GM23338 (cell line): ENCODE data around the gene FGF9. TPM values are rescaled to one million over a fixed set of nuclear protein-coding genes. Genes with fewer than 3 reads are reported as not detected.

Source experiments
- ATAC-seq: fragments of 200-7000 bp; cut with Tn5 transposase; 3 replicates; pipeline ENCODE4 v1.9.1; 2020
- DNase-seq: peaks from one replicate; pipeline ENCODE4 v3.0.0-alpha.2; 2015; ENCODE audit warnings: low spot score
- H2AFZ ChIP-seq: fragments of 200-600 bp; sonication (generic); 2 replicates; pipeline ENCODE4 v1.8.0; 2016; ENCODE audit warnings: antibody characterized with exemption, mild to moderate bottlenecking, moderate library complexity
- H3F3A ChIP-seq: fragments of 200-600 bp; sonication (generic); replicated peaks from 2 replicates; pipeline ENCODE4 v1.8.0; 2017; ENCODE audit warnings: antibody characterized with exemption, mixed run types, low read depth
- H3K27ac ChIP-seq: fragments of 200-600 bp; sonication (generic); 2 replicates; pipeline ENCODE4 v1.6.1; 2016; ENCODE audit warnings: low read depth
- H3K27me3 ChIP-seq: fragments of 200-600 bp; sonication (generic); 2 replicates; pipeline ENCODE4 v1.8.0; 2016; ENCODE audit warnings: mild to moderate bottlenecking, mixed run types, moderate library complexity; ENCODE audit not compliant: insufficient read depth
- H3K36me3 ChIP-seq: fragments of 200-600 bp; sonication (generic); 2 replicates; pipeline ENCODE4 v1.8.0; 2016; ENCODE audit warnings: mild to moderate bottlenecking; ENCODE audit not compliant: insufficient read depth
- H3K4me1 ChIP-seq: fragments of 200-600 bp; sonication (generic); 2 replicates; pipeline ENCODE4 v1.8.0; 2016; ENCODE audit warnings: mild to moderate bottlenecking, moderate library complexity; ENCODE audit not compliant: insufficient read depth
- H3K4me2 ChIP-seq: fragments of 200-600 bp; sonication (generic); 2 replicates; pipeline ENCODE4 v1.7.1; 2017; ENCODE audit warnings: mixed run types
- H3K4me3 ChIP-seq: fragments of 200-600 bp; sonication (generic); 2 replicates; pipeline ENCODE4 v1.6.1; 2016; ENCODE audit warnings: mixed run types
- H3K79me2 ChIP-seq: fragments of 200-600 bp; sonication (generic); replicated peaks from 2 replicates; pipeline ENCODE4 v1.8.0; 2017; ENCODE audit warnings: mild to moderate bottlenecking; ENCODE audit not compliant: insufficient read depth
- H3K9me2 ChIP-seq: fragments of 200-600 bp; sonication (generic); 2 replicates; pipeline ENCODE4 v1.8.0; 2017; ENCODE audit not compliant: insufficient read depth
- H4K20me1 ChIP-seq: fragments of 200-600 bp; sonication (generic); replicated peaks from 2 replicates; pipeline ENCODE4 v1.8.0; 2017; ENCODE audit warnings: mild to moderate bottlenecking; ENCODE audit not compliant: insufficient read depth
- H3K27ac Mint-ChIP-seq: 2 replicates; pipeline ENCODE4 v1.8.0; 2020; ENCODE audit warnings: inconsistent platforms, mild to moderate bottlenecking, moderate library complexity, mixed read lengths
- H3K27me3 Mint-ChIP-seq: 3 replicates; pipeline ENCODE4 v1.8.0; 2022; ENCODE audit warnings: low read depth, mild to moderate bottlenecking, moderate library complexity, mixed read lengths, inconsistent platforms; ENCODE audit not compliant: insufficient read depth, poor library complexity
- H3K36me3 Mint-ChIP-seq: 3 replicates; pipeline ENCODE4 v1.8.0; 2021; ENCODE audit warnings: low read depth, mild to moderate bottlenecking, inconsistent platforms, moderate library complexity, mixed read lengths
- H3K4me1 Mint-ChIP-seq: 3 replicates; pipeline ENCODE4 v1.8.0; 2020; ENCODE audit warnings: mild to moderate bottlenecking, inconsistent platforms, mixed read lengths
- H3K4me3 Mint-ChIP-seq: 3 replicates; pipeline ENCODE4 v1.8.0; 2021; ENCODE audit warnings: moderate library complexity, mild to moderate bottlenecking, inconsistent platforms, mixed read lengths
- H3K9me3 Mint-ChIP-seq: 3 replicates; pipeline ENCODE4 v1.8.0; 2020; ENCODE audit warnings: moderate library complexity, mild to moderate bottlenecking, inconsistent platforms, mixed read lengths
- CREB1 ChIP-seq: fragments of 250-450 bp; sonication (Bioruptor Pico); IDR thresholded peaks from 2 replicates; pipeline ENCODE4 v1.5.0; 2020; ENCODE audit warnings: low read depth, mild to moderate bottlenecking, moderate library complexity
- CTCF ChIP-seq, 2 experiments: fragments of 200-600 bp in 1 of 2; sonication (generic) in 1 of 2; conservative IDR thresholded peaks; 2 replicates each; pipeline versions ENCODE4 v1.5.1 to v1.6.1; 2016 to 2017; ENCODE audit warnings: antibody characterized with exemption in 2 of 2, low read depth in 2 of 2, mild to moderate bottlenecking in 2 of 2, moderate library complexity in 1 of 2
- ETS1 ChIP-seq: IDR thresholded peaks from 2 replicates; pipeline ENCODE4 v1.6.1; 2016; ENCODE audit warnings: antibody characterized with exemption
- EZH2 ChIP-seq: fragments of 200-600 bp; sonication (generic); IDR thresholded peaks from one replicate; pipeline ENCODE4 v1.8.0; 2017; ENCODE audit warnings: antibody characterized with exemption, mild to moderate bottlenecking, low read depth; ENCODE audit not compliant: unreplicated experiment
- EZH2phosphoT487 ChIP-seq: fragments of 200-600 bp; sonication (generic); IDR thresholded peaks from one replicate; pipeline ENCODE4 v1.8.1; 2018; ENCODE audit warnings: antibody characterized with exemption; ENCODE audit not compliant: unreplicated experiment
- JUNB ChIP-seq: IDR thresholded peaks from one replicate; pipeline ENCODE4 v1.6.1; 2016; ENCODE audit warnings: antibody characterized with exemption; ENCODE audit not compliant: unreplicated experiment
- NANOG ChIP-seq: IDR thresholded peaks from 2 replicates; pipeline ENCODE4 v1.6.1; 2016; ENCODE audit warnings: antibody characterized with exemption, borderline replicate concordance
- POLR2AphosphoS5 ChIP-seq: IDR thresholded peaks from 2 replicates; pipeline ENCODE4 v1.6.1; 2016; ENCODE audit warnings: antibody characterized with exemption, low read depth
- REST ChIP-seq: IDR thresholded peaks from one replicate; pipeline ENCODE4 v1.6.1; 2018; ENCODE audit warnings: antibody characterized with exemption; ENCODE audit not compliant: unreplicated experiment
- STAT1 ChIP-seq: IDR thresholded peaks from one replicate; pipeline ENCODE4 v1.6.1; 2016; ENCODE audit warnings: antibody characterized with exemption; ENCODE audit not compliant: unreplicated experiment
- ZNF114 ChIP-seq: fragments of 250-450 bp; sonication (Bioruptor Pico); IDR thresholded peaks from 2 replicates; pipeline ENCODE4 v1.5.0; 2020; ENCODE audit warnings: mild to moderate bottlenecking, moderate library complexity
- ZNF331 ChIP-seq: fragments of 250-450 bp; sonication (Bioruptor Pico); IDR thresholded peaks from 2 replicates; pipeline ENCODE4 v1.5.0; 2020; ENCODE audit warnings: low read depth, mild to moderate bottlenecking, moderate library complexity
- polyA plus RNA-seq: library from polyadenylated mRNA; unstranded; fragments of >200 nt; fragmentation: Nextera tagmentation; extraction: Ambion mirVana; gene quantifications from 2 replicates; pipeline ENCODE4 v1.2.1, GENCODE V29; 2016
- total RNA-seq: library from RNA; depleted of rRNA; stranded (reverse); fragments of >200 nt; shearing (Covaris generic); gene quantifications from 2 replicates; pipeline ENCODE4 v1.2.3, GENCODE V29; 2014

FGF9 gene
- total and polyA plus RNA-seq, 2 experiments from 2014 or later, result 0.27 TPM; not detected in 1

GRCh38 chr13:21625366-21625765 lies 45.5 kb upstream of the FGF9 start (continued):
- TF ChIP-seq ETS1 (no peak), EZH2phosphoT487 (no peak), POLR2AphosphoS5 (no peak)

DNA sequence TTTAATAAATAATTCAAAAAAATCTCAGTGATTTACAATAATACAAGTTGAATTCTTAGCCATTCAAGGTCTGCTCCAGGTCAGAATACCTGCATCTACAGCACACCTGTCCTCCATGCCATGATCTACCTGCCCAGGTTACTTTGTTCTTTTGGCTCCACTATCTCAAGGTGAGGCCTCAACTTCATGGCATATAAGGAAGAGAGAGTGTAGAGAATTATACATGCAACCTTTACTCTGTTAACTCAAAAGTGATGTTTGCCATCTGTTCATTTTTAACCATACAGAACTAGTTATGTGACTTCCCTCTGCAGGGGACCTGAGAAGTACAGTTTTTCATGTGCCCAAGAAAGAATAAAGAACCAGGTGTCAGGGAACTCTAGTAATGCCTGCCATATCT lies 38.7 kb upstream of the FGF9 start:
- Mint-ChIP-seq H3K27ac (no peak overlapping the region), H3K36me3 (0 out of 3 replicates have a peak, but pooled peaks cover 3% of the 10 kb centered on the region), H3K27me3 (peaks cover 1% of the 10 kb centered on the region), H3K4me3 (no peak overlapping the region), H3K9me3 (peaks cover 23% of the 10 kb centered on the region), H3K4me1 (no peaks in the 10 kb centered on the region)
- Histone ChIP-seq H3K27me3 (no peaks in the 10 kb centered on the region), H3K79me2 (no peaks in the 10 kb centered on the region), H3K4me2 (no peak overlapping the region), H3K27ac (no peak overlapping the region), H2AFZ (no peak overlapping the region), H3K4me1 (no peaks in the 10 kb centered on the region), H3K36me3 (0 out of 2 replicates have a peak, but pooled peaks cover 3% of the 10 kb centered on the region), H3F3A (no peaks in the 10 kb centered on the region), H3K4me3 (no peak overlapping the region), H3K9me2 (peaks cover 4% of the 10 kb centered on the region; the same call in 1 of the 2 replicates), H4K20me1 (no peaks in the 10 kb centered on the region)
- ATAC-seq (no peak), DNase-seq (no peak)
- TF ChIP-seq ZNF114 (CRISPR knock-in tag), result no peak
- TF ChIP-seq JUNB, result no peak
- no peak for TF ChIP-seq EZH2phosphoT487
- no peak for TF ChIP-seq CREB1 (CRISPR knock-in tag)
- TF ChIP-seq NANOG, result no peak
- TF ChIP-seq POLR2AphosphoS5, result no peak
- no peak for TF ChIP-seq EZH2
- TF ChIP-seq ETS1, result no peak
- TF ChIP-seq STAT1, result no peak
- no peak for TF ChIP-seq CTCF (conservative IDR thresholded peaks at IDR 0.05; ENCODE audit: low read depth in 2 of 2)

GRCh38 chr13:21636656-21637055 lies 34.2 kb upstream of the FGF9 start:
- no peak overlapping the region for H3K4me2 ChIP-seq
- no peaks in the 10 kb centered on the region for H3K4me1 ChIP-seq
- no peaks in the 10 kb centered on the region for H3K27me3 ChIP-seq
- H3K9me3 Mint-ChIP-seq, result peaks cover 8% of the 10 kb centered on the region
- no peak overlapping the region for H3K27ac ChIP-seq
- ATAC-seq (no peak), DNase-seq (no peak)
- no peaks in the 10 kb centered on the region for H3F3A ChIP-seq
- no peak overlapping the region for H2AFZ ChIP-seq
- 0 out of 3 replicates have a peak, but pooled peaks cover 2% of the 10 kb centered on the region for H3K36me3 Mint-ChIP-seq
- no peaks in the 10 kb centered on the region for H3K79me2 ChIP-seq
- H3K4me1 Mint-ChIP-seq, result no peaks in the 10 kb centered on the region
- no peak overlapping the region for H3K27ac Mint-ChIP-seq
- H4K20me1 ChIP-seq, result no peaks in the 10 kb centered on the region
- H3K4me3 Mint-ChIP-seq, result no peak overlapping the region
- 0 out of 2 replicates have a peak, but pooled peaks cover under 1% of the 10 kb centered on the region for H3K36me3 ChIP-seq
- peaks cover 4% of the 10 kb centered on the region; the same call in 1 of the 2 replicates for H3K9me2 ChIP-seq
- H3K4me3 ChIP-seq, result no peak overlapping the region
- H3K27me3 Mint-ChIP-seq, result peaks cover 2% of the 10 kb centered on the region
- no peak for TF ChIP-seq CREB1 (CRISPR knock-in tag)
- no peak for TF ChIP-seq ETS1
- TF ChIP-seq EZH2phosphoT487, result no peak
- no peak for TF ChIP-seq ZNF114 (CRISPR knock-in tag)
- TF ChIP-seq JUNB, result no peak
- no peak for TF ChIP-seq REST
- TF ChIP-seq EZH2, result no peak
- TF ChIP-seq STAT1, result no peak
- TF ChIP-seq ZNF331, result no peak
